AG04450 (cell line): ENCODE data around the gene PLOD2. TPM values are rescaled to one million over a fixed set of nuclear protein-coding genes. Genes with fewer than 3 reads are reported as not detected.
A peak's percentile ranks its signal among the peaks of the same experiment; 100 is the strongest.
"Not testable (repeated sequence)": the region's sequence is repeated elsewhere in the genome, so short reads cannot be mapped to it uniquely, and the experiment has no call there.

ENCODE experiments used
- CTCF ChIA-PET: fragments of 300-600, 350-600 bp; formaldehyde crosslinking; extraction: SDS; loops from one replicate; lab custom pipeline; 2022; ENCODE audit warnings: antibody characterized with exemption, inconsistent platforms; lab: Charles Lee
- POLR2A ChIA-PET: fragments of 350-600 bp; formaldehyde crosslinking; extraction: SDS; loops from one replicate; lab custom pipeline; 2021; ENCODE audit warnings: antibody characterized with exemption, inconsistent platforms; lab: Yijun Ruan, JAX
- DNase-seq: peaks from one replicate; pipeline ENCODE4 v3.0.0-alpha.2; 2011; ENCODE audit warnings: low read depth, low spot score
- H3K27ac ChIP-seq: one replicate; pipeline ENCODE4 v1.5.1; 2012; ENCODE audit warnings: low read depth, low read length, control low read depth
- H3K27me3 ChIP-seq: one replicate; pipeline ENCODE4 v1.6.0; 2012; ENCODE audit warnings: low read length; ENCODE audit not compliant: control insufficient read depth, insufficient read depth
- H3K4me3 ChIP-seq: 2 replicates; pipeline ENCODE4 v1.5.1; 2011; ENCODE audit warnings: mild to moderate bottlenecking, low read depth, low read length, control low read depth
- H3K9me3 ChIP-seq: 2 replicates; pipeline ENCODE4 v1.5.1; 2012; ENCODE audit warnings: low read length; ENCODE audit not compliant: control insufficient read depth, insufficient read depth
- CTCF ChIP-seq: IDR thresholded peaks from 2 replicates; pipeline ENCODE4 v1.5.1; 2011; ENCODE audit warnings: low read depth, low read length, control low read depth, inconsistent platforms
- polyA plus RNA-seq: library from polyadenylated mRNA; depleted of rRNA; stranded (reverse); fragments of >200 nt; gene quantifications from 2 replicates; pipeline ENCODE4 v1.2.3, GENCODE V29; 2011

PLOD2 gene
- polyA plus RNA-seq, 1 experiment, result 88.9 TPM

DNA sequence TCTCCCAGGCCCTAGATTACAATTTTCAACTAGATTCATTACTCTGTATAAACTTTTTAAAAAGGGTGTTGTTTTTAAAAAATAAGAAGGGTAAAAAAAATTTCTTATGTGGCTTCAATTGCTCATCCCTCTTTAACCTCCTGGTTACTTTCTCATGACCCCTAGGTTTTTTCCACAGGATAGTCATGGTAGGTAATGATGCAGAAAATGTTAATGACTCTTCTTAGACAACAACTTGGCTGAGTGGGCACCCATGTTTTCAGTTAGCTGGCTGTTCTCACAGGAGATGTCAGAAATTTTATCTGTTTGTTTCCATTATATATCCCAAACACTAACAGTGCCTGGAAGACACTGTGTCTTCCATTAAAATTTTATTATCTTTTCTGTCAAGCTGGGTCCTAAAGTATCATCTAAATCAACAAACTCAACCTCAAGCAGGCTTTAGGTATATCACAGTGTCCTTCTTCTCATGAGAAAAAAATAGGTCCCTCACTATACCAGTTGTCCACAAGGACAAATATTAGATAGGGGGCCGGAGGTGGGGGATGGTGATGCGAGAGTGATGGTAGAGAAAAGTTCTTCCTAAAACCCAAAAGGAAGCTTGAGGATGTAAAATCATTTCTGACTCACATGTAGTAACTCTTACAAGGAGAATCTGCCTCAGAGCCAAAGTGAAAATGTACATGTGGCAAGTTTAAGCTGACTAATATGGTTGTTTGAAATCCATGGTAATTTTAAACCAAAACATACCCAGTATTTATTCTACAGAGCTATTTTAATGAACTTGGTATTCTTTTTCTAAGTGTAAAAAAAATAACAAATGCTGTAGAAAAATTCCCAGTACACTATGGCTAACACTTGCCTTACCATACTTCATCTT is 43.3 kb downstream of the PLOD2 start:
- POLR2A ChIA-PET, result interaction anchor here (0.9 to 1.0 kb wide), 2 partner anchors 42 to 43 kb away, joined by 3 to 5 read pairs; partner anchors contain the start of gene PLOD2
- CTCF ChIA-PET, result interaction anchor here (1.1 to 1.6 kb wide), 2 partner anchors 52 to 72 kb away, joined by 4 to 7 read pairs; no protein-coding TSS in a partner anchor
- TF ChIP-seq CTCF, result no peak

DNA sequence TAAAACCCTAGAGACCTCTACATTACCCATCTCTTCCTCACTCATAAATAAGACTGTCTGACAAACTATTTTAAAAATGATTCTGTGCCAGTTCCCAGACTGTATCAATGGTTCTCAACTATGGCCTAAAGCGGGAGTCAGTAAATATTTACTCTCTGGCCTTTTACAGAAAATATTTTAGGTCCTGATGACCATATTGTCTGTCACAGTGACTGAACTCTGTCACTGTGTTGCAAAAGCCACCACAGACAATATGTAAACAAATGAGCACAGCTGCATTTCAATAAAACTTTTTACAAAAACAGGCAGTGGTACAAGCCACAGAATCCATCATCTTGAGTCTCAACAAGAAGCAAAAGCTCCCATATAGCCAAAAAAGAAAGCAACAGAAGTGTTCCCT is 45.4 kb downstream of the PLOD2 start:
- ChIA-PET CTCF (no interaction called here), POLR2A (no interaction called here)
- no peaks in the 10 kb centered on the region for H3K27me3 ChIP-seq
- no peak overlapping the region for H3K27ac ChIP-seq
- DNase-seq, result no peak
- no peak overlapping the region for H3K4me3 ChIP-seq
- TF ChIP-seq CTCF, result no peak
- H3K9me3 ChIP-seq, result peaks cover 2% of the 10 kb centered on the region; the same call in 1 of the 2 replicates

More for the DNA sequence above, 43.3 kb downstream of the PLOD2 start:
- DNase-seq, result peak; percentile 86
- peak overlapping the region; percentile 87 for H3K27ac ChIP-seq
- H3K4me3 ChIP-seq, result no peak overlapping the region
- no peaks in the 10 kb centered on the region for H3K27me3 ChIP-seq
- peaks cover 2% of the 10 kb centered on the region; the same call in 1 of the 2 replicates for H3K9me3 ChIP-seq

DNA sequence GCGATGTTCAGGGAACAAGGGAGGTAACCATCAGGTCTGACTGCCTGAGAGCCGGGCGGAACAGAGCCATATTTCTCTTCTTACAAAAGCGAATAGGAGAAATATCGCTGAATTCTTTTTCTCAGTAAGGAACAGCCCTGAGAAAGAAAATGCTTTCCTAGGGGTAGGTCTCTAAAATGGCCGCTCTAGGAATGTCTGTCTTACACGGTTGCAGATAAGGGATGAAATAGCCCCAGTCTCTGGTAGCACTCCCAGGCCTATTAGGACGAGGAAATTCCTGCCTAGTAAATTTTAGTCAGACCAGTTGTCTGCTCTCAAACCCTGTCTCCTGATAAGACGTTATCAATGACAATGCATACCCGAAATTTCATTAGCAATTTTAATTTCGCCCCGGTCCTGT is 47.2 kb downstream of the PLOD2 start:
- CTCF ChIA-PET, H3K9me3 ChIP-seq, POLR2A ChIA-PET, H3K4me3 ChIP-seq, DNase-seq, H3K27ac ChIP-seq, H3K27me3 ChIP-seq: not testable (repeated sequence)

- no peak for DNase-seq
- Histone ChIP-seq H3K27me3 (no peaks in the 10 kb centered on the region), H3K9me3 (peaks cover 2% of the 10 kb centered on the region; the same call in 1 of the 2 replicates), H3K4me3 (no peak overlapping the region), H3K27ac (no peak overlapping the region)
- ChIA-PET CTCF (no interaction called here), POLR2A (no interaction called here)
- no peak for TF ChIP-seq CTCF
Observed at GRCh38 chr3:146111337-146111736, 49.6 kb downstream of the PLOD2 start.

GRCh38 chr3:146110161-146110560 is 50.8 kb downstream of the PLOD2 start:
- DNase-seq, result no peak
- Histone ChIP-seq H3K9me3 (peaks cover 2% of the 10 kb centered on the region; the same call in 1 of the 2 replicates), H3K27ac (no peak overlapping the region), H3K4me3 (no peak overlapping the region), H3K27me3 (no peaks in the 10 kb centered on the region)
- no peak for TF ChIP-seq CTCF
- ChIA-PET POLR2A (no interaction called here), CTCF (interaction anchor here (0.6 kb wide), 1 partner anchor 80 kb away, joined by 4 read pairs; no protein-coding TSS in a partner anchor)
